ENCODE results near the gene PERM1.
A peak's percentile ranks its signal among the peaks of the same experiment; 100 is the strongest.

PERM1 gene

GRCh38 chr1:934991-935750 is 46.7 kb downstream of the PERM1 start:
- TF ChIP-seq, protein P1, sequence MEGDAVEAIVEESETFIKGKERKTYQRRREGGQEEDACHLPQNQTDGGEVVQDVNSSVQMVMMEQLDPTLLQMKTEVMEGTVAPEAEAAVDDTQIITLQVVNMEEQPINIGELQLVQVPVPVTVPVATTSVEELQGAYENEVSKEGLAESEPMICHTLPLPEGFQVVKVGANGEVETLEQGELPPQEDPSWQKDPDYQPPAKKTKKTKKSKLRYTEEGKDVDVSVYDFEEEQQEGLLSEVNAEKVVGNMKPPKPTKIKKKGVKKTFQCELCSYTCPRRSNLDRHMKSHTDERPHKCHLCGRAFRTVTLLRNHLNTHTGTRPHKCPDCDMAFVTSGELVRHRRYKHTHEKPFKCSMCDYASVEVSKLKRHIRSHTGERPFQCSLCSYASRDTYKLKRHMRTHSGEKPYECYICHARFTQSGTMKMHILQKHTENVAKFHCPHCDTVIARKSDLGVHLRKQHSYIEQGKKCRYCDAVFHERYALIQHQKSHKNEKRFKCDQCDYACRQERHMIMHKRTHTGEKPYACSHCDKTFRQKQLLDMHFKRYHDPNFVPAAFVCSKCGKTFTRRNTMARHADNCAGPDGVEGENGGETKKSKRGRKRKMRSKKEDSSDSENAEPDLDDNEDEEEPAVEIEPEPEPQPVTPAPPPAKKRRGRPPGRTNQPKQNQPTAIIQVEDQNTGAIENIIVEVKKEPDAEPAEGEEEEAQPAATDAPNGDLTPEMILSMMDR (conservative IDR thresholded peaks at IDR 0.05) = no peak
- no peak for TF ChIP-seq ZFX (IDR thresholded peaks at IDR 0.05)
- H3K27ac ChIP-seq = no peak overlapping the region

DNA sequence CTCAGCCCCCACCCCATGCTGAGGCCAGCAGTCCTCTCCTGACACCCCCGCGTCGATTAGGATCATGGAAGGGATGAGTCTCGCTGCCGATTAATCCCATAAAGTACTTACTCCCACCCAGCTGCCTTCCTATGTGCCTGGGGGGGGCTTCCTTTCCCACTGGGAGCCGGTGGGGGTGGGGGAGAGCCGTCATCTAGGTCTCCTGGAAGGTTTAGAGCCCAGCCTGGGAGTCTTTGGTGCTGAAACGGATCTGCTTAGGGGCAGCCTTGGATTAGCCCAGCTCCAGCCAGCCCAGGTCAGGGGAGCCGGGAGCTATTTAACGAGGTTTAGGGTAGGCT is 48.3 kb downstream of the PERM1 start:
- H3K27ac ChIP-seq = peak overlapping the region; percentile 80
- no peak for TF ChIP-seq ZFX (IDR thresholded peaks at IDR 0.05)
- TF ChIP-seq, protein P1 (conservative IDR thresholded peaks at IDR 0.05) = no peak

- TF ChIP-seq, protein P1 (conservative IDR thresholded peaks at IDR 0.05) = no peak
Measured at GRCh38 chr1:932776-933602, 48.9 kb downstream of the PERM1 start.

GRCh38 chr1:932173-932510 is 49.8 kb downstream of the PERM1 start:
- TF ChIP-seq ZFX (IDR thresholded peaks at IDR 0.05) = no peak
- TF ChIP-seq, protein P1 (conservative IDR thresholded peaks at IDR 0.05) = no peak

More at GRCh38 chr1:932776-933602, 48.9 kb downstream of the PERM1 start:
- H3K27ac ChIP-seq = peak overlapping the region; percentile 80

DNA sequence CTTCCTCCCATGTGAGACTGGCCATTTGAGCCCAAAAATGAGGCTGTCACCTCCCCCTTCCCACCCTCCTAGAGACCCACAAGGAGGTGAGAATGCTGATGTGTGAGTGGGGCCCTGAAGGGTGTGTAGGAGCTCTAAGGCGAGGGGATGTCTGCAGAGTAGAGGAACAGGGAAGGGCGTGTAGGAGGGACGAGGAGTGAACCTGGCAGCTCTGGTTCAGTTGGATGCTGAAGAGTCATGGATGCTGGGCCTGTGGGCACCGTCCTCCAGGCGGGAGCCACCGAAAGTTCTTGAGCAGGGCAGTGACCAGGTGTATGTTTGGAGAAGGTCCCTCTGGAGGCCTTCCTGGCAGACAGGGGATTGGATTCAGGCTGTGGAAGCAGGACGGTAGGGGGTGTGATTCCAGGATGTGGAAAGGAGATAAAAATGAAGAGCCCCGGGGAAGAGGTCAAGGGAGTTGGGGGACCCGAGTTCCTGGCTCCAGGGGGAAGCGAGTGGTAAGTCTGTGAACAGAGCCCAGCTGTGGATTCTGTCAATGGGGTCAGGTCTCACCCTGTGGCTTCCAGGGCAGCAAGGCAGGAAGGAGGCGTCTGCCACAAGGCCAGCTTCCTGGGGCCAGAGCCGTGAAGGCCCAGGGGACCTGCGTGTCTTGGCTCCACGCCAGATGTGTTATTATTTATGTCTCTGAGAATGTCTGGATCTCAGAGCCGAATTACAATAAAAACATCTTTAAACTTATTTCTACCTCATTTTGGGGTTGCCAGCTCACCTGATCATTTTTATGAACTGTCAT is 50.3 kb downstream of the PERM1 start:
- H3K27ac ChIP-seq = no peak overlapping the region; the same call in 1 of the 2 replicates
- no peak for TF ChIP-seq ZFX (IDR thresholded peaks at IDR 0.05)
- TF ChIP-seq, protein P1 (conservative IDR thresholded peaks at IDR 0.05) = no peak

More at GRCh38 chr1:932173-932510, 49.8 kb downstream of the PERM1 start:
- peak overlapping the region; percentile 80 for H3K27ac ChIP-seq

DNA sequence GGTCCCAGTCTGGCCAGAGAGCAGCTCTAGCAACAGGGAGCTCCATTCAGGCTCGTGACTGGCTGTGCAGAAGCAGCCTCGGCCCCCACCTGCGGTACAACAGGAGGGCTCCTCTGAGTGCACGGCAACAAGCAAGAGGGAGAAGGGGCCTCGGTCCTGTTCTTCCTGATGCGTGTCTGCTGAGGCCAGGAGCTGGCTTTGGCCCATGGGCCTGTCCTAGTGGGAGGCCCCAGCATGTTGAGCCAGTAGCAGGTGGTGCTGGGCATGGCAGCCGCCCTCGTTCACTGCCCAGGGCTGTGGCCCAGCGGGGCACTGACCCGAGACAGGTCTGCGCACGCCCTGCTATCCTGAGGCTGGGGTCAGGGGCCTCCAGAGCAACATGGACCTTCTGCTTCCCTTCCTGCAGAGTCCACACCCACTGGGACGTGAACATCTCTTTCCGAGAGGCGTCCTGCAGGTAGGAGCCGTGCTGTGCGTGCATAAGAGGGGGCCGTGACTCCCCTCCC is 51.2 kb downstream of the PERM1 start:
- no peak overlapping the region for H3K27ac ChIP-seq
- TF ChIP-seq, protein P1 (conservative IDR thresholded peaks at IDR 0.05) = no peak
- no peak for TF ChIP-seq ZFX (IDR thresholded peaks at IDR 0.05)
